Endodermal cell (in vitro differentiated cells): ENCODE data around the gene RCOR1. TPM values are rescaled to one million over a fixed set of nuclear protein-coding genes. Genes with fewer than 3 reads are reported as not detected.

Experiments
- DNase-seq: peaks from one replicate; pipeline ENCODE4 v3.0.0-alpha.2; 2017
- H3K27ac ChIP-seq: 2 replicates; pipeline ENCODE4 v1.5.1; 2013; ENCODE audit warnings: mild to moderate bottlenecking, low read depth, low read length, moderate library complexity
- H3K27me3 ChIP-seq: 2 replicates; pipeline ENCODE4 v1.6.1; 2013; ENCODE audit warnings: mild to moderate bottlenecking, low read length, moderate library complexity; ENCODE audit not compliant: insufficient read depth, control insufficient read depth, poor library complexity, severe bottlenecking
- H3K36me3 ChIP-seq: 2 replicates; pipeline ENCODE4 v1.7.0; 2013; ENCODE audit warnings: mild to moderate bottlenecking, low read length, moderate library complexity; ENCODE audit not compliant: control insufficient read depth, insufficient read depth
- H3K4me1 ChIP-seq: one replicate; pipeline ENCODE4 v1.7.0; 2013; ENCODE audit warnings: low read length; ENCODE audit not compliant: control insufficient read depth, insufficient read depth
- H3K4me3 ChIP-seq: 2 replicates; pipeline ENCODE4 v1.5.1; 2013; ENCODE audit warnings: mild to moderate bottlenecking, low read length, moderate library complexity
- H3K9ac ChIP-seq: 2 replicates; pipeline ENCODE4 v1.6.1; 2013; ENCODE audit warnings: mild to moderate bottlenecking, low read length, moderate library complexity; ENCODE audit not compliant: poor library complexity, severe bottlenecking; ENCODE audit errors: extremely low read depth
- H3K9me3 ChIP-seq: 2 replicates; pipeline ENCODE4 v1.6.1; 2013; ENCODE audit warnings: mild to moderate bottlenecking, low read length, moderate library complexity; ENCODE audit not compliant: control insufficient read depth
- H3K27ac Mint-ChIP-seq: 2 replicates; pipeline ENCODE4 v1.8.0; 2020; ENCODE audit warnings: mixed read lengths
- H3K27me3 Mint-ChIP-seq: 2 replicates; pipeline ENCODE4 v1.8.0; 2021; ENCODE audit warnings: mild to moderate bottlenecking, mixed read lengths; ENCODE audit not compliant: insufficient read depth
- H3K36me3 Mint-ChIP-seq: 2 replicates; pipeline ENCODE4 v1.8.0; 2020; ENCODE audit warnings: low read depth, mixed read lengths
- H3K4me1 Mint-ChIP-seq: 2 replicates; pipeline ENCODE4 v1.8.0; 2020; ENCODE audit warnings: mixed read lengths
- H3K4me3 Mint-ChIP-seq: 2 replicates; pipeline ENCODE4 v1.8.0; 2020; ENCODE audit warnings: mild to moderate bottlenecking, moderate library complexity, mixed read lengths
- H3K9me3 Mint-ChIP-seq: 2 replicates; pipeline ENCODE4 v1.8.0; 2020; ENCODE audit warnings: mild to moderate bottlenecking, mixed read lengths
- WGBS, 2 experiments: methylation state at CpG; one replicate each; pipeline versions ENCODE4 v1.1.5 to v1.1.7; 2013; ENCODE audit warnings: missing lambda C conversion rate in 2 of 2, mixed read lengths in 1 of 2; ENCODE audit not compliant: insufficient coverage in 1 of 2, insufficient read length in 1 of 2; 5-methylcytosine and 5-hydroxymethylcytosine counted together
- total RNA-seq, 2 donors: library from RNA; stranded (reverse); fragmentation: NEBNext Ultra II Directional in 1 of 2; extraction: Animal tissue kit (Norgen Biotek cat#: 25700) in 1 of 2; gene quantifications; 2 replicates in 1 of 2; 3 replicates in 1 of 2; pipeline ENCODE4 v1.2.1, GENCODE V29; 2021
- TF ChIP-seq, protein P1 (sequence below): fragments of 200-600 bp; sonication (generic); conservative IDR thresholded peaks from 2 replicates; pipeline ENCODE4 v1.5.0; 2021; ENCODE audit warnings: antibody characterized with exemption, mild to moderate bottlenecking

Gene RCOR1
- total RNA-seq, 2 donors from 2014 or later: 30.3 to 31.5 TPM

DNA sequence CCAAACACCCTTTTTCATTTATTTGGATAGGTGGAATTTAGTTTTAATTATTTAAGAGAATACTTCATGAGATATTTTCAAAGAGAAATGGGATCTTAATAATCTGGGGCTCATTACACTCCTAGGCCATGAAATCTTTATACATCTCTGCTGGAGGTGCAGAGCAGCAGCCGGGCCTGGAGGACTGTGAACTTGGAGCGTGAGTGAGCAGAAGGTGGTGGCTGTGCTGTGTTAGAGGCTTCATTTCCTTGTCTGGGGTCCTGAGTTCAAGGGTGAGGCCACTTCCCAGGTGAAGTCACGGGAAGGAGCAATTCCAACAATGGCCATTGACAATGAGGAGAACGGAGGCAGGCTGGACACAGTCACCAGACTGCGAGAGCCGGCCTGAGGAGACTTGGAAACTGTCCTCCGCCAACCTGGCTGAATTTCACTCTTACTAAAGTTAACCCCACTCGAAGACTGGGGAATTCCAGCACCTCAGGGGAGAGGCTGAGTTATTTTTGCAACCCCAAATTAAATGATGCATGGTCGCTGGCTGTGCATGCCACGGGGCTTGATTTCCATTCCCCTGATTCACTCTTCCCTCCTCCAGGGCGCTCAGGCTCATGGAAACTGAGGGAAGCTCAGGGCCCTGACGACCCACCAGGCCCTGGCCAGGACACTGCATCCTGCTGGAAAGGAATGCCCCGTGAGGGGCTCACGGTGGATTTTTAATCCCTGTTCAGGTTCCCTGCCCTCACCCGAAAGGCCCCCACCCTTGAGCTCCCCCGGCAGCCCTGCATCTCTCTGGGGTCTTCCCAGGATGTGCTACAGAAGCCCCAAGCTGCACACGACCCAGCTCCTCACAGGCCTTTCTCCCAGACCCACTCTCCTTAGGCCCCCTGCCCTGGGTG lies 162.2 kb downstream of the RCOR1 start:
- Histone ChIP-seq H3K27me3 (no peaks in the 10 kb centered on the region), H3K4me3 (no peak overlapping the region), H3K9me3 (no peaks in the 10 kb centered on the region), H3K9ac (no peak overlapping the region), H3K27ac (no peak overlapping the region), H3K4me1 (peaks cover 5% of the 10 kb centered on the region), H3K36me3 (no peaks in the 10 kb centered on the region)
- H3K4me1 Mint-ChIP-seq: peaks cover 10% of the 10 kb centered on the region
- peak overlapping the region; percentile 49 for H3K27ac Mint-ChIP-seq
- whole genome bisulfite sequencing, 2 experiments: 91 to 95% methylated on average over 14 to 17 of the region's 17 CpGs
- H3K9me3 Mint-ChIP-seq: peaks cover 3% of the 10 kb centered on the region
- TF ChIP-seq, protein P1, sequence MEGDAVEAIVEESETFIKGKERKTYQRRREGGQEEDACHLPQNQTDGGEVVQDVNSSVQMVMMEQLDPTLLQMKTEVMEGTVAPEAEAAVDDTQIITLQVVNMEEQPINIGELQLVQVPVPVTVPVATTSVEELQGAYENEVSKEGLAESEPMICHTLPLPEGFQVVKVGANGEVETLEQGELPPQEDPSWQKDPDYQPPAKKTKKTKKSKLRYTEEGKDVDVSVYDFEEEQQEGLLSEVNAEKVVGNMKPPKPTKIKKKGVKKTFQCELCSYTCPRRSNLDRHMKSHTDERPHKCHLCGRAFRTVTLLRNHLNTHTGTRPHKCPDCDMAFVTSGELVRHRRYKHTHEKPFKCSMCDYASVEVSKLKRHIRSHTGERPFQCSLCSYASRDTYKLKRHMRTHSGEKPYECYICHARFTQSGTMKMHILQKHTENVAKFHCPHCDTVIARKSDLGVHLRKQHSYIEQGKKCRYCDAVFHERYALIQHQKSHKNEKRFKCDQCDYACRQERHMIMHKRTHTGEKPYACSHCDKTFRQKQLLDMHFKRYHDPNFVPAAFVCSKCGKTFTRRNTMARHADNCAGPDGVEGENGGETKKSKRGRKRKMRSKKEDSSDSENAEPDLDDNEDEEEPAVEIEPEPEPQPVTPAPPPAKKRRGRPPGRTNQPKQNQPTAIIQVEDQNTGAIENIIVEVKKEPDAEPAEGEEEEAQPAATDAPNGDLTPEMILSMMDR: no peak
- H3K36me3 Mint-ChIP-seq: peaks cover 3% of the 10 kb centered on the region
- H3K27me3 Mint-ChIP-seq: no peaks in the 10 kb centered on the region
- H3K4me3 Mint-ChIP-seq: no peak overlapping the region
- DNase-seq: no peak

- Histone ChIP-seq H3K36me3 (no peaks in the 10 kb centered on the region), H3K9ac (no peak overlapping the region), H3K4me1 (no peaks in the 10 kb centered on the region), H3K4me3 (no peak overlapping the region), H3K27ac (no peak overlapping the region), H3K9me3 (no peaks in the 10 kb centered on the region), H3K27me3 (no peaks in the 10 kb centered on the region)
- H3K27me3 Mint-ChIP-seq: peaks cover 2% of the 10 kb centered on the region
- H3K27ac Mint-ChIP-seq: no peak overlapping the region
- peaks cover 4% of the 10 kb centered on the region for H3K4me1 Mint-ChIP-seq
- no peak for DNase-seq
- peaks cover 3% of the 10 kb centered on the region for H3K9me3 Mint-ChIP-seq
- H3K36me3 Mint-ChIP-seq: no peaks in the 10 kb centered on the region
- WGBS, 2 experiments: 93 to 100% methylated on average over 5 to 11 of the region's 11 CpGs
- H3K4me3 Mint-ChIP-seq: no peak overlapping the region
- TF ChIP-seq, protein P1: no peak
Observed at GRCh38 chr14:102757646-102758045, 165.2 kb downstream of the RCOR1 start.

- H3K4me3 Mint-ChIP-seq: no peak overlapping the region
- H3K4me1 Mint-ChIP-seq: peaks cover 4% of the 10 kb centered on the region
- no peak overlapping the region for H3K27ac Mint-ChIP-seq
- TF ChIP-seq, protein P1: no peak
- Histone ChIP-seq H3K4me1 (no peaks in the 10 kb centered on the region), H3K9me3 (no peaks in the 10 kb centered on the region), H3K4me3 (no peak overlapping the region), H3K27ac (no peak overlapping the region), H3K27me3 (no peaks in the 10 kb centered on the region), H3K9ac (no peak overlapping the region), H3K36me3 (no peaks in the 10 kb centered on the region)
- peaks cover 2% of the 10 kb centered on the region for H3K27me3 Mint-ChIP-seq
- no peak for DNase-seq
- peaks cover 3% of the 10 kb centered on the region for H3K9me3 Mint-ChIP-seq
- 93 to 94% methylated on average over 3 to 4 of the region's 5 CpGs for WGBS, 2 experiments
- H3K36me3 Mint-ChIP-seq: no peaks in the 10 kb centered on the region
Observed at GRCh38 chr14:102758087-102758486, 165.6 kb downstream of the RCOR1 start.
